Tibial artery (tissue), 4 donors: ENCODE measurements around the gene LSM14B.
"Not testable (repeated sequence)": the region's sequence is repeated elsewhere in the genome, so short reads cannot be mapped to it uniquely, and the experiment has no call there.

Source experiments
- DNase-seq, 2 donors: peaks; one replicate each; pipeline ENCODE4 v3.0.0-alpha.2; 2019
- H3K27ac ChIP-seq, 2 donors: fragments of 200-600 bp; sonication (generic) in 1 of 2; 1 replicate in 1 of 2; 2 replicates in 1 of 2; pipeline ENCODE4 v1.5.1; 2018 to 2019; ENCODE audit warnings: mild to moderate bottlenecking in 1 of 2
- H3K27me3 ChIP-seq, 2 donors: fragments of 200-600 bp; sonication (generic) in 1 of 2; one replicate each; pipeline versions ENCODE4 v1.5.1 to v1.6.0; 2016 to 2019
- H3K36me3 ChIP-seq, 3 donors: fragments of 200-600 bp; sonication (generic) in 2 of 3; one replicate each; pipeline ENCODE4 v1.5.1; 2016 to 2019; ENCODE audit warnings: mild to moderate bottlenecking in 2 of 3
- H3K4me1 ChIP-seq, 4 donors: fragments of 200-600 bp; sonication (generic) in 2 of 4; 1 replicate in 3 of 4; 2 replicates in 1 of 4; pipeline ENCODE4 v1.5.1; 2016 to 2019
- H3K4me3 ChIP-seq, 2 donors: fragments of 200-600 bp; sonication (generic) in 1 of 2; 1 replicate in 1 of 2; 2 replicates in 1 of 2; pipeline ENCODE4 v1.5.1; 2018 to 2019; ENCODE audit warnings: mild to moderate bottlenecking in 2 of 2
- H3K9me3 ChIP-seq, 3 donors: fragments of 200-600 bp; sonication (generic) in 1 of 3; one replicate each; pipeline ENCODE4 v1.5.1; 2016 to 2019
- CTCF ChIP-seq, 2 experiments: fragments of 200-600 bp in 1 of 2; fragments of 450-650 bp in 1 of 2; IDR thresholded peaks; one replicate each; pipeline ENCODE4 v1.5.1; 2017 to 2019; ENCODE audit warnings: antibody characterized with exemption in 2 of 2, mild to moderate bottlenecking in 1 of 2, moderate library complexity in 1 of 2
- intact Hi-C: fragments of 100-400 bp; cut with DNase I; formaldehyde crosslinking; loops from one replicate; pipeline ENCODE4 v1.15.0; 2023; ENCODE audit warnings: low total_unique reads

Gene LSM14B

DNA sequence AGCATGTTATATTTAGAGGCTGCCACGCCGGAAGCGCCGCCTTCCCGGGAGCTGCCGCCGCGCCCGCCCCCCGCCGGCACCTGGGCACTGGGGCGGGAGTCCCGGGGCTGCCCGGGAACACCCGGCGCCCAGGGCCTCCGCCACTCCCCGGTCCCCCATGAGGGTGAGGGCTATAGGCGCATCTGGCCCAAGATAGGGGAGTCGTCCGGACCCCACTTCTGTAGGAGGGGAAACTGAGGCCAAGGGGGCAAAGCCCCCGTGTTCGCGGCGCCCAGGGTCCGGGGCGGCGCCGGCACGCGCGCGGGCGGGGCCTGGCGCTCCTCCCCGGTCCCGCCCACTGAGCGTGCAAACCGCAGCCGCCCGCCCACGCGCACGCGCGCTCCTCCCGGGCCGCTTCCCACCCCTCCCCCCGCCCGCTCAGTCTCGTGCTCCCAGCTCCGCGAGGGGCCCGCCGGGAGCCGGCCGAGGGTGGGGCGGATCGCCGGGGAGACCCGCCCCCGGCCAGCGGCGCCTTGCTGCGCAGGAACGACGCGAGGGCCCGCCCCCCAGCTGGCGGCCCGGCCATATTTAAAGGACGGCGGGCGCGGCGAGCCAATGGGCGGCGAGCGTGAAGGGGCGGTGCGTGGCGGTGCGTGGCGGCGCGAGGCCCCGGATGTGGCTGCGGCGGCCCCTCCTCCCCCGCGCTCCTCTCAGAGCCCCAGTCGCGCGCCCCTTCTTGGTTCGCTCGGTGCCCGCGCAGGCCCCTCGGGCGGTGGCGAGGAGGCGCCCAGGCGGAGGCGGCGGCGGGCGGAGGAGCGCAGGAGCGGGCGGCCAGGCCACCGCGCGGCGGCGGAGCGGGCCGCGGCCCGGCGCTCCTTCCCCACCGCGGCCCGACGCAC is at the start of gene LSM14B:
Gene LSM14B, plus strand, starts transcription at position 700 of the 878 bp plus-strand sequence. CDS start 192 bp downstream, outside the sequence.
- intact Hi-C loops, result loop anchor here (2.0 to 5.0 kb wide), 2 partner anchors 21 to 55 kb away; partner anchors contain the start of genes PSMA7, SS18L1 and TAF4
- H3K4me1 ChIP-seq, result peaks cover 0 to 39% (median 36%) of the 10 kb centered on the region in 4 donors
- peak within 1 kb of the TSS; percentile 90 to 95 for H3K27ac ChIP-seq

DNA sequence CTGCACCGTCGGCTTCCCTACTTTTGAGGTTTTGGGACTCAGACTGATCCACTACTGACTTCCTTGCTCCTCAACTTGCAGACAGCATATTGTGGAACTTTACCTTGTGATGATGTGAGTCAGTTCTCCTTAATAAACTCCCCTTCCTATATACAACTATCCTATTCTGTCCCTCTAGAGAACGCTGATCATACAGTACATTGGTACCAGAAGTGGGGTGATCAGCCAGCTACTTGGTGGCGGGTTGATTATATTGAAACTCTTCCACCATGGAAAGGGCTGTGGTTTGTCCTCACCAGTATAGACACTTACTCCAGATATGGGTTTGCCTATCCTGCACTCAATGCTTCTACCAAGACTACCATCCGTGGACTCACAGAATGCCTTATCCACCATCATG is 49.0 kb upstream of the LSM14B start:
- intact Hi-C loops, result no loop called here
- no peak overlapping the region for H3K27ac ChIP-seq
- DNase-seq, result no peak
- H3K27me3 ChIP-seq, result no peaks in the 10 kb centered on the region
- H3K36me3 ChIP-seq, result no peaks in the 10 kb centered on the region
- no peak overlapping the region for H3K4me3 ChIP-seq
- TF ChIP-seq CTCF (IDR thresholded peaks at IDR 0.05), result no peak
- no peaks in the 10 kb centered on the region for H3K4me1 ChIP-seq
- H3K9me3 ChIP-seq, result peaks cover 0 to 19% (median 17%) of the 10 kb centered on the region in 3 donors

More for the DNA sequence above, at the start of gene LSM14B:
- no peak for TF ChIP-seq CTCF (IDR thresholded peaks at IDR 0.05)
- Histone ChIP-seq H3K9me3 (no peaks in the 10 kb centered on the region), H3K4me3 (peak within 1 kb of the TSS; percentile 86 to 87), H3K36me3 (peaks cover 19 to 27% (median 26%) of the 10 kb centered on the region in 3 donors), H3K27me3 (peaks cover 0 to 11% of the 10 kb centered on the region in 2 donors)
- peak; percentile 93 to 98 for DNase-seq

- no peak for TF ChIP-seq CTCF (IDR thresholded peaks at IDR 0.05)
- H3K9me3 ChIP-seq, result peaks cover 0 to 27% (median 27%) of the 10 kb centered on the region in 3 donors
- intact Hi-C loops, result no loop called here
- no peak overlapping the region for H3K27ac ChIP-seq
- DNase-seq, result no peak
- no peaks in the 10 kb centered on the region for H3K4me1 ChIP-seq
- H3K27me3 ChIP-seq, result peaks cover 0 to 10% of the 10 kb centered on the region in 2 donors
- H3K4me3 ChIP-seq, result no peak overlapping the region
- no peaks in the 10 kb centered on the region for H3K36me3 ChIP-seq
Measured at GRCh38 chr20:62079166-62079565, 43.1 kb upstream of the LSM14B start.

GRCh38 chr20:62080249-62080990 is 41.9 kb upstream of the LSM14B start:
- no peak for DNase-seq
- Histone ChIP-seq H3K27me3 (peaks cover 0 to 15% of the 10 kb centered on the region in 2 donors), H3K9me3 (peaks cover 0 to 21% (median 21%) of the 10 kb centered on the region in 3 donors), H3K36me3 (no peaks in the 10 kb centered on the region), H3K4me3 (no peak overlapping the region), H3K4me1 (no peaks in the 10 kb centered on the region), H3K27ac (no peak overlapping the region)
- TF ChIP-seq CTCF (IDR thresholded peaks at IDR 0.05), result no peak
- intact Hi-C loops, result no loop called here

DNA sequence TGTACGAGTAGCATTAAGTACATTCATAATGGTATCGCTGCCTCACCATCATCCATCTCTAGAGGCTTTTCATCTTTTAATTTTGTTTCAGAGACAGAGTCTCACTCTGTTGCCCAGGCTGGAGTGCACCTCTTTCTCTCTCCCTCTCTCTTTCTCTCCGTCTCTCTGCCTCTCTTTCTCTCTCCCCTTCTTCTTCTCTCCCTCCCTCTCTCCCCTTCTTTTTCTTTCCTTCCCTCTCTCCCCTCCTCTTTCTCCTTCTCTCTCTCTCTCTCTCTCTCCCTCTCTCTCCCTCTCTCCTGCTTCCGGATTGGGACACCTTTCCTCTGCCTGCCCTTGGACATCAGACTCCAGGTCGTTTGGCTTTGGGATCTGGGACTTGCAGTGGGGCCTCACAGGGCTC is 39.0 kb upstream of the LSM14B start:
- DNase-seq, result no peak
- no peak for TF ChIP-seq CTCF (IDR thresholded peaks at IDR 0.05)
- peaks cover 0 to 10% (median 9%) of the 10 kb centered on the region in 3 donors for H3K9me3 ChIP-seq
- peaks cover 0 to 36% of the 10 kb centered on the region in 2 donors for H3K27me3 ChIP-seq
- intact Hi-C loops, result no loop called here
- no peaks in the 10 kb centered on the region for H3K36me3 ChIP-seq
- no peak overlapping the region for H3K27ac ChIP-seq
- H3K4me3 ChIP-seq, result no peak overlapping the region
- no peaks in the 10 kb centered on the region for H3K4me1 ChIP-seq

DNA sequence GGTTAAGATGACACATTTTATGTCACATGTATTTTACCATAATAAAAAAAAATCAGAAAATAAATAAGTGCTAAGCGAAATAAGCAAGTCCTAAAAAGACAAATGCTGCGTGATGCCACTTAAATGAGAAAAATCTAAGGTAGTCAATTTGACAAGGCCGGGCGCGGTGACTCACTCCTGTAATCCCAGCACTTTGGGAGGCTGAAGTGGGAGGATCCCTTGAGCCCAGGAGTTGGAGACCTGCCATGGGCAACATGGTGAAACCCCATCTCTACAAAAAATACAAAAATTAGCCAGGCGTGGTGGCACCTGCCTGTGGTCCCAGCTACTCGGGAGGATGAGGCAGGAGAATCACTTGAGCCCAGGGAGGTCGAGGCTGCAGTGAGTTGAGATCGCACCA is 38.1 kb upstream of the LSM14B start:
- intact Hi-C loops, DNase-seq, H3K4me3 ChIP-seq, H3K4me1 ChIP-seq, H3K27ac ChIP-seq, H3K36me3 ChIP-seq, H3K9me3 ChIP-seq: not testable (repeated sequence)
- H3K27me3 ChIP-seq, result peaks cover 0 to 32% of the 10 kb centered on the region in 2 donors
